ENCODE data around the gene OBSCN.

Gene OBSCN

DNA sequence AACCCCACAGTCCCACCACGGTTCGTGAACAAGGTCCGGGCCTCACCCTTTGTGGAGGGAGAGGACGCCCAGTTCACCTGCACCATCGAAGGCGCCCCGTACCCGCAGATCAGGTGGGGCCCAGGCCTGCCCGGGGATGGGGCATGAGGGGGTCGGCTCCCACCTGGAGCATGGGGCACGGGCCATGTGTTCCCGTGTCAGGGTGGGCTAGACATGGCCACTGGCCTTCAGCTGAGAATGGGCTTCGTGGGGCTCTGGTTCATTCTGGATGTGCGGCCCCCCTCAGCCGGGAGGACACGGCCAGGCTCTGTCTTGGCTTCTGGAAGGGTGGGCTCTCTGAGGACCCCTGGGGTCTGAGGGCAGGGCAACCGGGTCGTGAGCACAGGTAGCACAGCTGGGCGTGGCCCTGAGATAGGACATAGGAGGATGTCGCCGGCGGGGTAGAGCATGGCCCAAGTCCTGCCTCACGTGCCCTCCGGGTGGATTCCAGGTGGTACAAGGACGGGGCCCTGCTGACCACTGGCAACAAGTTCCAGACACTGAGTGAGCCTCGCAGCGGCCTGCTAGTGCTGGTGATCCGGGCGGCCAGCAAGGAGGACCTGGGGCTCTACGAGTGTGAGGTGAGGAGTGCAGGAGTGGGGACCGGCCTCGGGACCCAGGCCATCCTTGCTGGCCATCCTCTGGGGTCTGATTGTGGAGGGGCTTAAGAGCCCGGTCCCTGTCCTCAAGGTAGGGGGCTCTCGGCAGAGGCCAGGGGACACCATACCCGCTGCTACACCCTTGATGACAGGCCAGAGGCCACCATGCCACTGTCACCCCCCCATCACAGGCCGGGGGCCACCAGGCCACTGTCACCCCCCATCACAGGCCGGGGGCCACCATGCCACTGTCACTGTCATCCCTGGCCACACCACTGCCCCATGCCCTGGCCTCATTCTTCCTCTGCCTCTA lies 143.3 kb downstream of the OBSCN start:
- DNase-seq (ENCODE audit: low read depth in 2 of 2, low spot score in 1 of 2) = no peak

DNA sequence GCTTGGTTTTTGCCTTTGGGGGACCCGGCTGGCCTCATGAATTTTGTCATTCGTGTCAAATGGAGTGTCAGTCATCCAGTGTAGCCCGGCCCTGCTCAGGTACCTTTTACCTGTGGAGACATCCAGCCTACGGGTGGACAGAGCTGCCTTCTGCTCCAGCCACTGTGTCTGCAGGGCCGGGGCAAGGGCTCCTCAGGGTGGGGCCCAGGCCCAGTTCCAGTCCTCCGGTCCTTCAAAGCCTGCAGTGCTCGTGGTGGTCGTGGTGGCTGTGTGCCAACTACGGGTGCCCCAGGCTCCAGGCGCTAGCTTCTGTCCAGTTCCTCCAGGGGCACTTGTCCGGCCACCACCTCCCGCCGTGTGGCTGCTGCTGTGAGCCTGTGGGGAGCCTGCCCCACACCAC lies 144.0 kb downstream of the OBSCN start:
- no peak for DNase-seq (ENCODE audit: low read depth in 2 of 2, low spot score in 1 of 2)

DNA sequence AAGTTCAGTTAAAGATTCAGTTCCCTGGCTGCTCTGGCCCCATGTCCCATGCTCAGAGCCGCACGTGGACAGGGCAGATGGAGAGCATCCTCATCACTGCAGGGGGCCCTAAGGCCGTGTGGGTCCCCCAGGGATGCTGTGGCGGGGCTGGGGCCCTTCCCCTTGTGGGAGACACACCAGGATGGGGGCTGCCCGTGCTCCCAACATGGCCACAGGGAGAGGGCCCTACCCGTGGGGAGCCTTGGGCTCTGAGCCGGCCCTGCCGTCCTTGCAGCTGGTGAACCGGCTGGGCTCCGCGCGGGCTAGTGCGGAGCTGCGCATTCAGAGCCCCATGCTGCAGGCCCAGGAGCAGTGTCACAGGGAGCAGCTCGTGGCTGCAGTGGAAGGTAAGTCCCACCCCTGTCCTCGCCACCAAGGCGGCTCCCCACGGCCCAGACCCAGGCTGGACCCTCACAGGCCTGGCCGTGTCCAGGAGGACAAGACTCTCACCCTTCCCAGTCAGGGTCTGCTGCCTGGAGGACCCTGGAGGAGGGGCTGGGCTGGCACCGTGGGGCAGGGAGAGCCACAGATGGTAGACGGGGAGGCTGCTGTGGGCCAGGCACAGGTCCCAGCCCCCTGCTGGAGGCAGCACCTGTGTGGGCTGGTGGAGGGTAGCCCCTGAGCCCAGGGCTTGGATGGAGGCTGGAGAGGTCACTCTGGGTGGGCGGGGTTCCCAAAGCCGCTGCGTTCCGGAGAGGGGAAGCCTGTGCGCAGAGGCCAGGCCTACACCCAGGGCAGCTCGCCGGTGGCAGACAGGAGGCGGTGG lies 145.0 kb downstream of the OBSCN start:
- no peak for DNase-seq (ENCODE audit: low read depth in 2 of 2, low spot score in 1 of 2)

DNA sequence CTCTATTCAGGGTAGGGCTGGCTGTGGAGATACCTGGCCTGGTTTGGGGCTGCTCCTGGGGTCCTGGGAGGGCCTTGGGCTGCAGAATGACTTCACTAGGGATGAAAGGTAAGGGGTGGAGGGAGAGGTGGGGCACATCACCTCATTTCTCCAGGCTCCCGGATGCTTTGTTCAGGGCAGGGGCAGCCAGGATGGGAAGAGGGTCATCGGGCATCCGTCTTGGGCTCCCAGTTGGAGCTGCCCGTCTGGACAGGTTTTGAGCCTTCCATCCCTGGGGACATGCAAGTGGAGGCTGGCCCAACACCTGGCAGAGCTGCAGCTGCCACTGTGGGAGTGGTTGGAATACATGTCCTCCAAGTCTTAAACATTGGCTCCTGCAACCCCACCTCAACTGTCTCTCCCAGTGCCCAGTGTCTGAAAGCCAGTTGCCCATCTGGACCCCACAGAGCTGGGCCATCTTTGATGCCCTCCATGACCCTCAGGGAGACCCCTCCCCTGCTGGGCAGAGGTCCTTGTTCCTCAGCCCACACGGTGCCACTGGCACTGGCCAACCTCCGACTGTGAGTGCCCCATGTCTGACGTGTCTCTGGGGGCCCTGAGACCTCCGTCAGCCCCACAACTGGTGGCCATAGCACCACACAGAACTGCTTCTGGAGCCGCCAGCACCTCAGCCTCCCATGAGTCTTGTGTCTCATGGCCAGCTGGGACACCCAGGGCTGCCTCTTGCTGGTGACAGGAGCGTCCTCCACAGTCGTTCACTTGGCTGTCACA lies 145.9 kb downstream of the OBSCN start:
- no peak for DNase-seq (ENCODE audit: low read depth in 2 of 2, low spot score in 1 of 2)

DNA sequence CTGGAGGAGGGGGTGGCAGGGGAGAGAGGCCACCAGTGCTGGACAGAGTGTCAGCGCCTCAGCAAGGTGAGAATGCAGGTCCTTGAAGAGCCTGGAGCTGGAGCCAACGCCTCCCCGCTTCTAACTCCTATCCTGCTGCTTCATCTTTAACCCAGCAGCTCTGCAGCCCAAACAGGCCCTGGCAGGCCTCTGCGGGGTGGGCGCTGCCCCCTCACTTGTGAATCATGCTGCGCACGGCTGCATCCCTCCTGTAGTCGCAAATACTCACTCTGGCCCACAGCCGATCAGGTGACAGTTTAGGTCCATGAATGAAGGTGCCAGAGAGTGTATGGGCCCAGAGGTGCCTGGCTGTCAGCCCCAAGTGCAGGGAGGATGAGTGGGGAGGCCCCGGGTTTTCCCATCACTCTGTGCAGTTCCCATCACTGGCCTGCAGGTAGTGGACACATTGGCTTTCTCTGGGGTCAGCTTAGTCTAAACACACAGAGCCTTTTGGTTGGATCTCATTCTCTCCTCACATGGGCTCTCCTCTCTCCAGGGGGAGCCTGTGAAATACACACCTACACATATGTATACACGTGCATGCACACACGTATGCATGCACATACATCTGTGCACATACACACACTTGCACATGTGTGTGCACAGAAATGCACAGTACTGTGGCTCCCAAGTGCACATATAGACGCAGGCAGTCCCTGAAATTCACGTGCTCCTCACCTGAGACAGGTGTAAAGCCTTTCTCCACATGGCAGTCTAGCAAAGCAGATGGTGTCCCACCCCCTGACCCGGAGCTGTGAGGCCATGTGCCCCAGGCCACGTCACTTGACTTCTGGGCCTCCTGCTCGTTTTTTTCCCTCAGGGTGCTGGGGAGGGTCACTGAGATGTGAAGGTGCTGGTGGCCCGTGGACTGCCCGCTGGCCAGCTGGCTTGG lies 146.8 kb downstream of the OBSCN start:
- no peak for DNase-seq (ENCODE audit: low read depth in 2 of 2, low spot score in 1 of 2)

DNA sequence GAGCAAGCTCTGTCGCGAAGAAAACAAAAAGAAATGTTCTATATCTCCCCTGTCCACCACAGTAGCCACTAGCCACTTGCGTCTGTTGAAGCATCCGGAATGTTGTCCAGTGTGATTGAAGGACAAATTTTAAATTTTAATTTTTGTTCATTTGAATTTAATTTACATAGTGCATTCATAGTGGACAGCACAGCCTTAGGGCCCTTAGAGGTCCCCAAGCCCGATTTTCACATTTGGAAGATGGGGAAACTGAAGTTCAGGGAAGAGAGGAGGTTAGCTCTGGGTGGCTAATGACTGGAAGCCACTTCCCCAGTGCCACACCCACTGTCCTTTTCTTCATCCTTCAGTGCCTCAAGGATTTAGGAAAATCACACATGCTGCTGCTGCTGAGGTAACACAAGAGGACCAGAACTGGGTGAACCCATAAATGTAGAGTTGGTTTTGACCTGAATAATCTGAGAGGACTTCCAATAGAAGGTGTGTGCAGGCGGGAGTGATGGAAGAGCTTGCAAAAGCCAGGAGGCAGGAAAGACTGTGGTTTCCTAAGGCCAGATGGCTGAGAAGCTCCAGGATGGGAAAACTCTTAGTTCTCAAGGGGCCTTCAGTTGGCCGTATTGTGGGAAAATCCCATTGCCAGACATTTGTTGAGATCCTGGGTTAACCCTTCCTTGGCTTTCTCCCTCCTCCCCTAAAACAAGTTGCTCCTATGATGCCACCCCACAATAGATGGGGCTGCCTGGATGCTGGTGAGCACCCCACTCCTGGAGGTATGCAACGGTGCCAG lies 149.2 kb downstream of the OBSCN start:
- DNase-seq (ENCODE audit: low read depth in 2 of 2, low spot score in 1 of 2) = no peak

DNA sequence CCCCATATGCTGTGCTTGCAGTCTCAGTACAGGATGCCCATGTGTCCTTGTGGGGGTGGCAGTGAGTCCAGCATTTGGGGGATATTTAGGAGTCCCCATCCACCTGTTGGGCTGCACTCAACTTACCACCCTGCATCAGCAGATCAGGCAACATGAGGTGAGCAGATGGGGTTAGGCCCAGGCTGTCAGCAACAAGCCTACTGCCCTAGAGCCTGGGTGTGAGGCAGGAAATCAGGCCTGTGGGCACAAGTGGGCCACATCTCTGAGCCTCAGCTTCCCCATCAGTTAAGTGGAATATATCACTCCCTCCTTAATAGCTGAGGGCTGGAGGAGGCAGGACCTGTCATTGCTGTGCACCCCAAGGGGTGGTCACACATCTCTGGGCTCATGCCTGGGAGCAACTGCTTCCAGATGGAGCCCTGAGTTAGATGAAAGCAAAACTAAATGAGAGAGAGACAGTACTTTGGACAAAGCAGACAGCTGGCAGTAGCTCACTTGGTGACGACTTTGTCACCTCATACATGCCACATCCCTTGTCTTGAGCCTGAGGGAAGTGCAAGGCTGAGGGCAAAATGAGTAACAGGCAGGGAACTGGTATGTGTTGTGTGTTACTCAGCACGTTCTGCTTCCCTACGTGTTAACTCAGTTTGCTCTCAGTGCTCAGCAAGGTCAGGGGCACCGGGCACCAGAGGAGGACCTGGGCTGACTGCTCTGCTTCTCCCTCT lies 150.4 kb downstream of the OBSCN start:
- DNase-seq (ENCODE audit: low read depth in 2 of 2, low spot score in 1 of 2) = no peak

DNA sequence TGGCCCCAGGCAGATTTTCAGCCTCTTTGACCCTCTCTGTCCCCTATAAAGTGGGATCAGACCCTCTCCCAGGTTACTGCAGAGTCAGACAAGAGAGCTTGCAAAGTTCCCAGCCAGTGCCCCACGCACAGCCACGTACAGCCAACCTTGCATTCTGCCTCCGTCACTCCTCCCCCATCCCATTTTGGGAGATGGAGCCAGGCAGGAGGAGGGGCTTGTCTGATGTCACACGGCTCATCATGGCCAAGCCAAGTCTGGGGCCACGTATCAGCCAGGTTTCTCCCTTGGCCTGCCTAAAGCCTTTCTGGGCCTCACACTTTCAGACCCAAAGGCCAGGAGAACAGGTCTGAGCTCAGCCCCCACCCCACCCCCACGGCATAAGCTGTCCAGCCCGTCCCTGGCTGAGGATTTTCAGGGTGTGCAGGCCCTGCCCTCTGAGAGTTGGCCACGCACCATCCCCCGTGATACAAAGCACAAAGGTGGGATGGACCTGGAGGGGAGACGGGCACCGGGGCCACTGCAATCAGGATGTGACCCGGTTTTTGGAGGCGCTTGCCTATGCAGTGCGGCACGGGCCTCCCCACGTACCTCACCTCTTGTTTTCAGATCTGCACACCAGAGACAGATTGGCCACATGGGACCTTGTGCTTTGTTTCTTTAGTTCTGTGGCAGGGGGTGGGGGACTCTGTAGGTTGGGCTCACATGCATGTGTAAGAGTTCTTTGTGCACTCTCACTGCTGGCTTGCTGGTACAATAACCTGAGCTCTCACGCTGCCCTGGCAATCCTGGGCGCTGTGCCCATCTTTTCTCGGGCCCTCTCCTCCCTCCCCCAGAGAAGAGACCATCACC lies 151.1 kb downstream of the OBSCN start:
- no peak for DNase-seq (ENCODE audit: low read depth in 2 of 2, low spot score in 1 of 2)

DNA sequence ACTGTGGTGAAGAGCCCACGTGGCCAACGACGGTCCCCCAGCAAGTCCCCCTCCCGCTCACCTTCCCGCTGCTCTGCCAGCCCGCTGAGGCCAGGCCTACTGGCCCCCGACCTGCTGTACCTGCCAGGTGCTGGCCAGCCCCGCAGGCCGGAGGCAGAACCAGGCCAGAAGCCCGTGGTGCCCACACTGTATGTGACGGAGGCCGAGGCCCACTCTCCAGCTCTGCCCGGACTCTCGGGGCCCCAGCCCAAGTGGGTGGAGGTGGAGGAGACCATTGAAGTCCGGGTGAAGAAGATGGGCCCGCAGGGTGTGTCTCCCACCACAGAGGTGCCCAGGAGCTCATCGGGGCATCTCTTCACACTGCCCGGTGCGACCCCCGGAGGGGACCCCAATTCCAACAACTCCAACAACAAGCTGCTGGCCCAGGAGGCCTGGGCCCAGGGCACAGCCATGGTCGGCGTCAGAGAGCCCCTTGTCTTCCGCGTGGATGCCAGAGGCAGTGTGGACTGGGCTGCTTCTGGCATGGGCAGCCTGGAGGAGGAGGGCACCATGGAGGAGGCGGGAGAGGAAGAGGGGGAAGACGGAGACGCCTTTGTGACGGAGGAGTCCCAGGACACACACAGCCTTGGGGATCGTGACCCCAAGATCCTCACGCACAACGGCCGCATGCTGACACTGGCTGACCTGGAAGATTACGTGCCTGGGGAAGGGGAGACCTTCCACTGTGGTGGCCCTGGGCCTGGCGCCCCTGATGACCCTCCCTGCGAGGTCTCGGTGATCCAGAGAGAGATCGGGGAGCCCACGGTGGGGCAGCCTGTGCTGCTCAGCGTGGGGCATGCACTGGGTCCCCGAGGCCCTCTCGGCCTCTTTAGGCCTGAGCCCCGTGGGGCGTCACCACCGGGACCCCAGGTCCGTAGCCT lies 152.0 kb downstream of the OBSCN start:
- no peak for DNase-seq (ENCODE audit: low read depth in 2 of 2, low spot score in 1 of 2)

DNA sequence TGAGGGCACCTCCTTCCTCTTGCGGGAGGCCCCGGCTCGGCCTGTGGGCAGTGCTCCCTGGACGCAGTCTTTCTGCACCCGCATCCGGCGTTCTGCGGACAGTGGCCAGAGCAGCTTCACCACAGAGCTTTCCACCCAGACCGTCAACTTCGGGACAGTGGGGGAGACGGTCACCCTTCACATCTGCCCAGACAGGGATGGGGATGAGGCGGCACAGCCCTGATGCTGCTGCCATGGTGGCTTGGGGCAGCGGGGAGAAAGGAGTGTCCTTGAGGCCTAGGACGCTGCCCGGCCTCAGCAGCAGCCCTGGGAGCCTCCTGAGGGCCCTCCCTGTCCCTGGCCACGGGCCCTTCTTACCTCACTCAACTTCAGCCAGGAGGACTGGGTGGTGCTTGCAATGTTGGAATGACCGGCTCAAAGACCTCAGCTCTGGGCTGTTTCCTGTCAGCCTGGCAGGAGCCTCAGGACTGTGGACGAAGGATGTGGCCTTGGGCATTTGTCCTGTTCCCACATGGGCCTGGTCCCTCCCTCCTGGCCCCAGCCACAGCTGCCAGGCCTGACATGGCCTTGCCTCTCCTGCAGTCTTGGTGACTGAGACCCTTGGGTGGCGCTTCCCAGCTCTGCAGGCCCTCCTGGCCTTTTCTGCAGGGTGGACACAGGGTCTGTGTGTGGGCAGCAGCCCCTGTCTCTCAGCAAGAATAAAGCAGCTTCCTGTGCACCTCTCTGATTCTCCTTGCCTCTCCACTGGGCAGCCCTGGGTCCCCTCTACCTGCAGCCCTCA lies 152.9 kb downstream of the OBSCN start:
- DNase-seq (ENCODE audit: low read depth in 2 of 2, low spot score in 1 of 2) = no peak

DNA sequence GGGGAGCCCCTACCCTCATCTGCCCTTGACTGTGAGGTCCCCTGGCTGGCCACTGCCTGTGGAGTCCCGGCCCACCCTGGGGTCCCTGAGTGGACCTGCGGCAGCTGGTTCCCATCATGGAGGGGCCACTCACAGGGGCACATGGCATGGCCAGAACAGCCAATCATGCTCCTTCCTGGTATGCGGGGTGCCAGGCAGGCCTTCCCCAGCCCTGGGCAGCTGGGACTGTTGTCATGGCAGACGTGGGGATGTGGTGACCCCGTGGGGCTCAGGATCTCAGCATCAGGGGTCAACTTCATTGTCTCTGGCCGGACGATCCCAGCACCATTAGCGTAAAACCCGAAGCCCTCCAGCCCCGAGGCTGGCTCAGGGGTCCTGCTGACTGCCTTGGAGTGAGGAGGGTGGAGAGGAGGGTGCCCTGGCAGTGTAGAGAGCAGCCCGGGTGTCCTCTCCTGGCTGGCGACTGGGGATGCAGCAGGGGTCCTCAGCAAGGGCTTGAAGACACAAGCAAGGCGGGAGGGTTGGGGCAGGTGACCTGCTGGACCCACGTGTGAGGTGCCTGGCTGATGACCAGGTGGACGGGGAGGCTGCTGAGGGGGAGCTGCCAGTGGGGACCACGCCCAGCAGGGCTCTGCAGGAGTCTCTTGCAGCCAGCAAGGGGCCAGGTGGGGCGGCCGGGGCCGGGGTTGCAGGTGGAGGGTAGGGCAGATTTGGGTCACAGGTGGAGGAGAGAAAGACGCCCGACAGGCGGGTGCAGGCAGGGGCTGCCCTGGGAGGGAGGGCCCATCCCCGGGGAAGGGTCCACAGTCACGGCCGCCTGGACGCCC lies 153.7 kb downstream of the OBSCN start:
- no peak for DNase-seq (ENCODE audit: low read depth in 2 of 2, low spot score in 1 of 2)

DNA sequence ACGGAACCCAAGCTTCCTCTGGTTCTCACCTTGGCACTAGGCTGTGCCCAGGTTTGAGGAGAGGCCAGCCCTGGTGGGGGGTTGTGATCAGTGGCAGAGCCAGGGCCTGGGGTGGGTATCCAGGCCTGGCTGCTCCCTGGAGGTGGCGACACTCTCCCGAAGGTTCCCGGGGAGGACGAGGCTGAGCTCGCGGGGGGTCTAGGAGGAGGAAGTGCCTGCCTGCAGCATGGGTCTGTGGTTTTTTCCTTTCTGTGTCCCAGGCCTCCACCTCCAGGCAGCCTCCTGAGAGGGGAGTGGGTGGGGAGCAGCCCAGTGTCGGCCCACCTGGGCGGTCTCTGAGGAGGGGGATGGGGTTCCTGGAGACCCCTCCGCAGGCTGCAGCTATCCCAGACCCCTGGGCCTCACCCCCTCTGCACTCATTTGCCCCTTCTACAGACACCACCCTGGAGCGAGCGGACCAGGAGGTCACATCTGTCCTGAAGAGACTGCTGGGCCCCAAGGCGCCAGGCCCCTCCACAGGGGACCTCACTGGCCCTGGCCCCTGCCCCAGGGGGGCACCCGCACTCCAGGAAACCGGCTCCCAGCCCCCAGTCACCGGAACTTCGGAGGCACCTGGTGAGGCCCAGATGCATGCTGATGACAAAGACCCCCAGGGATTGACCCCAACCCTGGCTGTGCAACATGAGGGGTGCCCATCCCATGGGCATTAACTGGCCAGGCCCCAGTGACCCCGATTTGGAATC lies 154.5 kb downstream of the OBSCN start:
- no peak for DNase-seq (ENCODE audit: low read depth in 2 of 2, low spot score in 1 of 2)

DNA sequence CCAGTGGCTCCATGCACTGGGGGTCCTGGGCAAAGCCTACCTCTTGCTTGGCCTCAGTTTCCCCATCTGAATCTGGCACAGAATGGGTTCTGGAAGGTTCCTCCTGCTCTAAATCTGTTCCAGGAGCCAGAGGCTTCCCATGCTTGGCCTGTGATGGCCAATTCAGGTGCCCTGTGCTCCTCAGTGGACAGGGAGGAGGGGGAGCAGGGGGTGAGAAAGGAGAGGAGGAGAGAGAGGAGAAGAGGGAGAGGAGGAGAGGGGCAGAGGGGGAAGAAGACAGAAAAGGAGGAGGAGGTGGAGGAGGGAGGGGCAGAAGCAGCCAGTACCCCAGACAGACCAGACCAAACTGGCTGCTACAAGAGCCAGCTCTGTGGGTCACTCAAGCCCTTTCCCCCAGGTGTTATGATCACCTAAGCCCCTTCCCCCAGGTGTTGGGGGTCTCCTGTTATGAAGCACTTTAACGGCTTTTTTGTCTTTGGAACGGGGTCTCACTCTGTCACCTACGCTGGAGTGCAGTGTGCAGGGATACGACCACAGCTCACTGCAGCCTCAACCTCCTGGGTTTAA lies 155.1 kb downstream of the OBSCN start:
- DNase-seq (ENCODE audit: low read depth in 2 of 2, low spot score in 1 of 2) = no peak

DNA sequence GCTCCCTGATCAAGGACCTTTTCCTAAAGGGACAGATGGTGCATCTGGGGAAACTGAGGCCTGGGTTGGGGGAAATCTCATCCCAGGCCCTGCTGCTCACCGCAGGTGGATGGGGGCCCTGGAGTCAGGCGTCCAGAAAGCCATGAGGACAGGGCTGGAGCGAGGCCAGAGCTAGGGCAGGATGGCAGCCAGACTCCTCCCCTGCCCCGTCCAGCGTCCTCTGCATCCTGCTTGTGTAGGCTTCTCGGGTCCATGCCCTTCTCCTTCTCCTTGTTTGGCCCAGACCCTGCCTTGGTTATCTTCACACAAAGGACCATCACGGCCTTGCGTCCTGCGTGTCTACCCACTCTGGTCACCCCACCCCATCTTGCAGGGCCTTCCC lies 155.8 kb downstream of the OBSCN start:
- DNase-seq (ENCODE audit: low read depth in 2 of 2, low spot score in 1 of 2) = no peak

All from stimulated activated CD8-positive, alpha-beta memory T cell treated with anti-CD3 and anti-CD28 coated beads, Interleukin-4, amount 100 ng/mL, for 4 hours (primary cell).